PC-3 (cell line): Measurements from ENCODE around the gene CBX1.

Source experiments
- CTCF ChIP-seq: fragments of 300-600 bp; sonication (generic); conservative IDR thresholded peaks from 2 replicates; pipeline ENCODE4 v1.5.1; 2017; ENCODE audit warnings: antibody characterized with exemption, low read depth, mild to moderate bottlenecking, low read length
- EZH2 ChIP-seq: fragments of 300-600 bp; sonication (generic); IDR thresholded peaks from one replicate; pipeline ENCODE4 v1.6.1; 2017; ENCODE audit warnings: antibody characterized with exemption, mild to moderate bottlenecking, low read length; ENCODE audit not compliant: unreplicated experiment
- EZH2phosphoT487 ChIP-seq: fragments of 300-600 bp; sonication (generic); IDR thresholded peaks from 2 replicates; pipeline ENCODE4 v1.6.1; 2018; ENCODE audit warnings: mild to moderate bottlenecking, antibody characterized with exemption, low read length, borderline replicate concordance

GRCh38 chr17:48057626-48058025 is 43.7 kb downstream of the CBX1 start:
- TF ChIP-seq EZH2 (no peak), CTCF (no peak), EZH2phosphoT487 (no peak)
